Measurements from ENCODE around the gene LRIT2. TPM values are rescaled to one million over a fixed set of nuclear protein-coding genes. Genes with fewer than 3 reads are reported as not detected.
A peak's percentile ranks its signal among the peaks of the same experiment; 100 is the strongest.

The LRIT2 gene
- total RNA-seq, 1 experiment from 2014 or later = not detected

GRCh38 chr10:84269162-84269561 is 43.8 kb upstream of the LRIT2 start:
- Mint-ChIP-seq H3K9me3 (ENCODE audit: unreplicated experiment) (peaks cover 9% of the 10 kb centered on the region), H3K4me1 (ENCODE audit: low read depth, unreplicated experiment) (peaks cover 20% of the 10 kb centered on the region), H3K4me3 (ENCODE audit: unreplicated experiment) (no peak overlapping the region), H3K36me3 (ENCODE audit: insufficient read depth, unreplicated experiment) (no peaks in the 10 kb centered on the region), H3K27me3 (ENCODE audit: insufficient read depth, unreplicated experiment) (peaks cover 4% of the 10 kb centered on the region), H3K27ac (ENCODE audit: unreplicated experiment) (no peak overlapping the region)
- no peak for DNase-seq
- ChIA-PET POLR2A (no interaction called here), CTCF (interaction anchor here (1.2 kb wide), 1 partner anchor 268 kb away, joined by 3 read pairs; no protein-coding TSS in a partner anchor)
- Histone ChIP-seq H3K36me3 (ENCODE audit: control insufficient read depth, insufficient read depth, low read length) (no peaks in the 10 kb centered on the region), H3K27me3 (replicated peaks; ENCODE audit: control insufficient read depth, insufficient read depth, low read length) (no peaks in the 10 kb centered on the region), H3K4me3 (ENCODE audit: low read depth, low read length) (no peak overlapping the region), H3K4me1 (peaks cover 6% of the 10 kb centered on the region), H3K9me3 (no peaks in the 10 kb centered on the region)
- intact Hi-C loops (cut with micrococcal nuclease; ENCODE audit: unreplicated experiment) = loop anchor here (10.0 kb wide), 2 partner anchors 346 to 476 kb away; no protein-coding TSS in a partner anchor
- no peak for TF ChIP-seq CTCF (IDR thresholded peaks at IDR 0.05; ENCODE audit: insufficient read depth in 1 of 2, low read depth in 1 of 2, low read length in 1 of 2, severe bottlenecking in 1 of 2, unreplicated experiment in 1 of 2)
- no TSS peak for BruUV-seq (replicated peaks)

- Mint-ChIP-seq H3K9me3 (ENCODE audit: unreplicated experiment) (peaks cover 9% of the 10 kb centered on the region), H3K36me3 (ENCODE audit: insufficient read depth, unreplicated experiment) (no peaks in the 10 kb centered on the region), H3K4me3 (ENCODE audit: unreplicated experiment) (no peak overlapping the region), H3K27me3 (ENCODE audit: insufficient read depth, unreplicated experiment) (peaks cover 4% of the 10 kb centered on the region), H3K27ac (ENCODE audit: unreplicated experiment) (peak overlapping the region; percentile 39), H3K4me1 (ENCODE audit: low read depth, unreplicated experiment) (peaks cover 20% of the 10 kb centered on the region)
- Histone ChIP-seq H3K36me3 (ENCODE audit: control insufficient read depth, insufficient read depth, low read length) (no peaks in the 10 kb centered on the region), H3K27me3 (replicated peaks; ENCODE audit: control insufficient read depth, insufficient read depth, low read length) (no peaks in the 10 kb centered on the region; the same call in 1 of the 2 replicates), H3K9me3 (no peaks in the 10 kb centered on the region), H3K4me1 (peaks cover 6% of the 10 kb centered on the region), H3K4me3 (ENCODE audit: low read depth, low read length) (no peak overlapping the region)
- BruUV-seq (replicated peaks) = no TSS peak
- DNase-seq = peak in 1 of 2 experiments; percentile 45
- intact Hi-C loops (cut with micrococcal nuclease; ENCODE audit: unreplicated experiment) = loop anchor here (10.0 kb wide), 2 partner anchors 347 to 477 kb away; no protein-coding TSS in a partner anchor
- TF ChIP-seq CTCF (IDR thresholded peaks at IDR 0.05; ENCODE audit: insufficient read depth in 1 of 2, low read depth in 1 of 2, low read length in 1 of 2, severe bottlenecking in 1 of 2, unreplicated experiment in 1 of 2) = peak in 1 of 2 experiments; percentile 31
- CTCF ChIA-PET = interaction anchor here (0.6 to 4.2 kb wide), 2 partner anchors 104 to 270 kb away, joined by 3 to 53 read pairs; no protein-coding TSS in a partner anchor
- POLR2A ChIA-PET = no interaction called here
Observed at GRCh38 chr10:84267503-84268126, 42.3 kb upstream of the LRIT2 start.

- Mint-ChIP-seq H3K36me3 (ENCODE audit: insufficient read depth, unreplicated experiment) (no peaks in the 10 kb centered on the region), H3K9me3 (ENCODE audit: unreplicated experiment) (peaks cover 9% of the 10 kb centered on the region), H3K4me1 (ENCODE audit: low read depth, unreplicated experiment) (peaks cover 16% of the 10 kb centered on the region), H3K27ac (ENCODE audit: unreplicated experiment) (no peak overlapping the region), H3K27me3 (ENCODE audit: insufficient read depth, unreplicated experiment) (peaks cover 4% of the 10 kb centered on the region), H3K4me3 (ENCODE audit: unreplicated experiment) (no peak overlapping the region)
- Histone ChIP-seq H3K4me1 (peaks cover 3% of the 10 kb centered on the region), H3K36me3 (ENCODE audit: control insufficient read depth, insufficient read depth, low read length) (no peaks in the 10 kb centered on the region), H3K9me3 (no peaks in the 10 kb centered on the region), H3K27me3 (replicated peaks; ENCODE audit: control insufficient read depth, insufficient read depth, low read length) (no peaks in the 10 kb centered on the region; the same call in 1 of the 2 replicates), H3K4me3 (ENCODE audit: low read depth, low read length) (no peak overlapping the region)
- no TSS peak for BruUV-seq (replicated peaks)
- CTCF ChIA-PET = interaction anchor here (0.9 to 4.2 kb wide), 4 partner anchors 87 to 348 kb away, joined by 3 to 53 read pairs (median 4); no protein-coding TSS in a partner anchor
- POLR2A ChIA-PET = no interaction called here
- no peak for DNase-seq
- intact Hi-C loops (cut with micrococcal nuclease; ENCODE audit: unreplicated experiment) = loop anchor here (10.0 kb wide), 2 partner anchors 349 to 479 kb away; no protein-coding TSS in a partner anchor
- no peak for TF ChIP-seq CTCF (IDR thresholded peaks at IDR 0.05; ENCODE audit: insufficient read depth in 1 of 2, low read depth in 1 of 2, low read length in 1 of 2, severe bottlenecking in 1 of 2, unreplicated experiment in 1 of 2)
Observed at GRCh38 chr10:84265418-84265817, 40.1 kb upstream of the LRIT2 start.
